DOHH2 (cell line): Measurements from ENCODE around the gene INPPL1.

Experiments used
- H3F3A ChIP-seq: fragments of 200-600 bp; sonication (generic), shearing (Covaris generic); 2 replicates; pipeline ENCODE4 v1.6.0; 2016; ENCODE audit warnings: antibody characterized with exemption, mild to moderate bottlenecking; ENCODE audit not compliant: control insufficient read depth, insufficient read depth
- H3K27ac ChIP-seq: fragments of 200-600 bp; sonication (generic); 2 replicates; pipeline ENCODE4 v1.5.1; 2014; ENCODE audit warnings: low read depth, mild to moderate bottlenecking, low read length, moderate library complexity
- H3K27me3 ChIP-seq: fragments of 200-600 bp; sonication (generic); 2 replicates; pipeline ENCODE4 v1.6.1; 2014; ENCODE audit warnings: mild to moderate bottlenecking, low read length, mixed read lengths; ENCODE audit not compliant: control insufficient read depth
- H3K36me3 ChIP-seq: fragments of 200-600 bp; sonication (generic); 2 replicates; pipeline ENCODE4 v1.6.1; 2014; ENCODE audit warnings: mild to moderate bottlenecking, low read length, moderate library complexity, mixed read lengths; ENCODE audit not compliant: control insufficient read depth
- H3K4me1 ChIP-seq: fragments of 200-600 bp; sonication (generic); 2 replicates; pipeline ENCODE4 v1.6.1; 2014; ENCODE audit warnings: mild to moderate bottlenecking, low read length, mixed read lengths; ENCODE audit not compliant: control insufficient read depth
- H3K4me2 ChIP-seq: fragments of 200-600 bp; sonication (generic); 2 replicates; pipeline ENCODE4 v1.6.0; 2014; ENCODE audit warnings: mild to moderate bottlenecking, low read length, moderate library complexity
- H3K4me3 ChIP-seq: fragments of 200-600 bp; sonication (generic); 2 replicates; pipeline ENCODE4 v1.5.1; 2014; ENCODE audit warnings: mild to moderate bottlenecking, low read length, mixed read lengths
- H3K79me2 ChIP-seq: fragments of 200-600 bp; sonication (generic); 2 replicates; pipeline ENCODE4 v1.6.1; 2014; ENCODE audit warnings: mild to moderate bottlenecking, low read length, mixed read lengths; ENCODE audit not compliant: control insufficient read depth
- H3K9me2 ChIP-seq: fragments of 200-600 bp; sonication (generic); replicated peaks from 2 replicates; pipeline ENCODE4 v1.6.1; 2014; ENCODE audit warnings: mild to moderate bottlenecking, low read length, mixed read lengths; ENCODE audit not compliant: control insufficient read depth
- H3K9me3 ChIP-seq: fragments of 200-600 bp; sonication (generic); 2 replicates; pipeline ENCODE4 v1.6.1; 2014; ENCODE audit warnings: antibody characterized with exemption, low read length, mixed read lengths; ENCODE audit not compliant: control insufficient read depth, insufficient read depth
- H4K20me1 ChIP-seq: fragments of 200-600 bp; sonication (generic); 2 replicates; pipeline ENCODE4 v1.6.0; 2014; ENCODE audit warnings: low read depth, mild to moderate bottlenecking, antibody characterized with exemption, low read length, moderate library complexity; ENCODE audit not compliant: control insufficient read depth, insufficient read depth
- CTCF ChIP-seq: fragments of 200-600 bp; sonication (generic); IDR thresholded peaks from one replicate; pipeline ENCODE4 v1.5.1; 2014; ENCODE audit warnings: antibody characterized with exemption, mild to moderate bottlenecking, low read depth, low read length; ENCODE audit not compliant: poor library complexity, severe bottlenecking
- EZH2phosphoT487 ChIP-seq: fragments of 200-600 bp; sonication (generic); IDR thresholded peaks from 2 replicates; pipeline ENCODE4 v1.6.1; 2017; ENCODE audit warnings: borderline replicate concordance, mild to moderate bottlenecking, antibody characterized with exemption, low read length, moderate library complexity, mixed read lengths

The INPPL1 gene

GRCh38 chr11:72233056-72233772, 8.6 kb downstream of the INPPL1 start:
- H3K4me3 ChIP-seq = no peak overlapping the region
- H3F3A ChIP-seq = peaks cover 8% of the 10 kb centered on the region
- TF ChIP-seq EZH2phosphoT487 = no peak
- no peak for TF ChIP-seq CTCF
- H3K27me3 ChIP-seq = no peaks in the 10 kb centered on the region
- peaks cover under 1% of the 10 kb centered on the region; the same call in 1 of the 2 replicates for H4K20me1 ChIP-seq
- H3K9me3 ChIP-seq = no peaks in the 10 kb centered on the region
- peaks cover 96% of the 10 kb centered on the region for H3K36me3 ChIP-seq
- no peak overlapping the region for H3K4me2 ChIP-seq
- H3K4me1 ChIP-seq = no peaks in the 10 kb centered on the region
- H3K79me2 ChIP-seq = no peaks in the 10 kb centered on the region
- H3K9me2 ChIP-seq = no peaks in the 10 kb centered on the region
- H3K27ac ChIP-seq = no peak overlapping the region

GRCh38 chr11:72233773-72234513, 9.4 kb downstream of the INPPL1 start:
- H3K9me3 ChIP-seq = no peaks in the 10 kb centered on the region
- H3K9me2 ChIP-seq = no peaks in the 10 kb centered on the region
- peaks cover 95% of the 10 kb centered on the region for H3K36me3 ChIP-seq
- TF ChIP-seq CTCF (no peak), EZH2phosphoT487 (no peak)
- H4K20me1 ChIP-seq = peaks cover 8% of the 10 kb centered on the region; the same call in 1 of the 2 replicates
- no peaks in the 10 kb centered on the region for H3K79me2 ChIP-seq
- no peak overlapping the region for H3K27ac ChIP-seq
- no peak overlapping the region for H3K4me2 ChIP-seq
- no peak overlapping the region for H3K4me3 ChIP-seq
- H3K27me3 ChIP-seq = 0 out of 2 replicates have a peak, but pooled peaks cover 3% of the 10 kb centered on the region
- peaks cover 8% of the 10 kb centered on the region for H3F3A ChIP-seq
- no peaks in the 10 kb centered on the region for H3K4me1 ChIP-seq

- Histone ChIP-seq H3K27me3 (peaks cover 6% of the 10 kb centered on the region), H3K79me2 (no peaks in the 10 kb centered on the region), H3F3A (peaks cover 8% of the 10 kb centered on the region), H3K36me3 (peaks cover 90% of the 10 kb centered on the region), H3K4me1 (peaks cover 2% of the 10 kb centered on the region; the same call in 1 of the 2 replicates), H4K20me1 (peaks cover 9% of the 10 kb centered on the region; the same call in 1 of the 2 replicates), H3K9me3 (no peaks in the 10 kb centered on the region), H3K9me2 (no peaks in the 10 kb centered on the region), H3K27ac (no peak overlapping the region), H3K4me3 (no peak overlapping the region), H3K4me2 (no peak overlapping the region)
- TF ChIP-seq CTCF (no peak), EZH2phosphoT487 (no peak)
Observed at GRCh38 chr11:72234514-72234830, 9.9 kb downstream of the INPPL1 start.
